PFSK-1 (cell line): ENCODE data around the gene BCL11A.

Experiments used
- FOXP2 ChIP-seq: optimal IDR thresholded peaks from 2 replicates; pipeline ENCODE3; 2011; ENCODE audit warnings: borderline replicate concordance, control low read depth, inconsistent platforms; ENCODE audit not compliant: insufficient read depth; ENCODE audit errors: extremely low read length, extremely low read depth
- POLR2AphosphoS5 ChIP-seq: IDR thresholded peaks from 2 replicates; pipeline ENCODE4 v1.6.1; 2012; ENCODE audit warnings: low read depth, mild to moderate bottlenecking, control low read depth, low read length, moderate library complexity
- REST ChIP-seq, 2 experiments: IDR thresholded peaks; 2 replicates each; pipeline versions ENCODE4 v1.6.1 to v1.8.0; 2011 to 2012; ENCODE audit warnings: low read depth in 2 of 2, low read length in 2 of 2, control low read depth in 1 of 2, inconsistent platforms in 1 of 2, mild to moderate bottlenecking in 1 of 2, moderate library complexity in 1 of 2; ENCODE audit not compliant: insufficient read depth in 1 of 2
- SIN3A ChIP-seq: IDR thresholded peaks from 2 replicates; pipeline ENCODE4 v1.6.1; 2012; ENCODE audit warnings: mild to moderate bottlenecking, low read length, moderate library complexity, borderline replicate concordance; ENCODE audit not compliant: insufficient read depth
- TAF1 ChIP-seq: IDR thresholded peaks from 2 replicates; pipeline ENCODE4 v1.6.1; 2012; ENCODE audit warnings: low read length, control low read depth, borderline replicate concordance; ENCODE audit not compliant: insufficient read depth

BCL11A gene

DNA sequence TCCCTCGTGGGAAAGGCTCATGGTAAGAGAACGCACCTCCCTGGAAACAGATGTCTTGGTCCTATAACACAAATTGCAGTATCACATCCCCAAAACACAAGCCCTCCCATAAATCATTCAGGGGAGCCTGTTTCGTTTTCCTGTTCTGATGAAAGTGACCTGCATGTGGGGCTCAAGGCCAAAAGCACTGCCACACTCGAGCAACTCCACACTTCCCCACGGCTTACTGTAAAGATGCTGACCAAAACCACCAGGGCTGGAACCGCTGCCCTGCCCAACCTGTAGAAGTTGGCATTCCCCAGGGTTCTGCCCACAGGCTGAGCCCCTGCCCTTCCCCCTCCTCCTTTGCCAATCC, 139.7 kb downstream of the BCL11A start:
- TF ChIP-seq REST (IDR thresholded peaks at IDR 0.05; ENCODE audit: insufficient read depth in 1 of 2, low read depth in 2 of 2, low read length in 2 of 2) (no peak), FOXP2 (no peak), SIN3A (no peak), POLR2AphosphoS5 (no peak), TAF1 (no peak)

- TF ChIP-seq POLR2AphosphoS5 (no peak), REST (IDR thresholded peaks at IDR 0.05; ENCODE audit: insufficient read depth in 1 of 2, low read depth in 2 of 2, low read length in 2 of 2) (no peak), TAF1 (no peak), FOXP2 (no peak), SIN3A (no peak)
Observed at GRCh38 chr2:60413069-60413813, 140.2 kb downstream of the BCL11A start.

GRCh38 chr2:60412620-60413019, 140.8 kb downstream of the BCL11A start:
- no peak for TF ChIP-seq REST (IDR thresholded peaks at IDR 0.05; ENCODE audit: insufficient read depth in 1 of 2, low read depth in 2 of 2, low read length in 2 of 2)
- no peak for TF ChIP-seq POLR2AphosphoS5
- no peak for TF ChIP-seq FOXP2
- TF ChIP-seq SIN3A = no peak
- no peak for TF ChIP-seq TAF1

GRCh38 chr2:60412027-60412426, 141.4 kb downstream of the BCL11A start:
- no peak for TF ChIP-seq FOXP2
- TF ChIP-seq REST (IDR thresholded peaks at IDR 0.05; ENCODE audit: insufficient read depth in 1 of 2, low read depth in 2 of 2, low read length in 2 of 2) = no peak
- TF ChIP-seq SIN3A = no peak
- no peak for TF ChIP-seq POLR2AphosphoS5
- no peak for TF ChIP-seq TAF1
